HUDEP-2 (cell line): Measurements from ENCODE around the gene YTHDC1.
A peak's percentile ranks its signal among the peaks of the same experiment; 100 is the strongest.
"Not testable (repeated sequence)": the region's sequence is repeated elsewhere in the genome, so short reads cannot be mapped to it uniquely, and the experiment has no call there.

Experiments
- DNase-seq, 76 experiments: peaks; one replicate each; lab custom pipeline; 2025; ENCODE audit not compliant: unreplicated experiment in 76 of 76; lab: John Stamatoyannopoulos, UW

YTHDC1 gene

GRCh38 chr4:68299492-68300457 lies 50.1 kb downstream of the YTHDC1 start:
- DNase-seq, result no peak

- no peak for DNase-seq
These were observed 52.8 kb downstream of the YTHDC1 start for GRCh38 chr4:68297137-68297536.

DNA sequence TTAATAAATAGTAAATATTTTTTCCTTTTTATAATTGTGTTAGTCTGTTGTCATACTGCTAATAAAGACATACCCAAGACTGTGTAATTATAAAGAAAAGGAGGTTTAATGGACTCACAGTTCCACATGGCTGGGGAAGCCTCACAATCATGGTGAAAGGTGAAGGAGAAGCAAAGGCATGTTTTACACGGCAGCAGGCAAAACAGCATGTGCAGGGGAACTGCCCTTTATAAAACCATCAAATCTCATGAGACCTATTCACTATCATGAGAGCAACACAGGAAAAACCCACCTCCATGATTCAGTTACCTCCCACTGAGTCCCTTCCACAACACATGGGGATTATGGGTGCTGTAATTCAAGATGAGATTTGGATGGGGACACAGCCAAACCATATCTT lies 58.6 kb downstream of the YTHDC1 start:
- no peak for DNase-seq

- DNase-seq, result no peak
These were observed 61.5 kb downstream of the YTHDC1 start for GRCh38 chr4:68288393-68288740.

GRCh38 chr4:68287704-68288392 lies 62.0 kb downstream of the YTHDC1 start:
- no peak for DNase-seq

GRCh38 chr4:68283714-68284113 lies 66.2 kb downstream of the YTHDC1 start:
- DNase-seq, result no peak

GRCh38 chr4:68283095-68283494 lies 66.8 kb downstream of the YTHDC1 start:
- no peak for DNase-seq

- not testable (repeated sequence) for DNase-seq
These were observed 67.8 kb downstream of the YTHDC1 start for GRCh38 chr4:68281796-68282740.

DNA sequence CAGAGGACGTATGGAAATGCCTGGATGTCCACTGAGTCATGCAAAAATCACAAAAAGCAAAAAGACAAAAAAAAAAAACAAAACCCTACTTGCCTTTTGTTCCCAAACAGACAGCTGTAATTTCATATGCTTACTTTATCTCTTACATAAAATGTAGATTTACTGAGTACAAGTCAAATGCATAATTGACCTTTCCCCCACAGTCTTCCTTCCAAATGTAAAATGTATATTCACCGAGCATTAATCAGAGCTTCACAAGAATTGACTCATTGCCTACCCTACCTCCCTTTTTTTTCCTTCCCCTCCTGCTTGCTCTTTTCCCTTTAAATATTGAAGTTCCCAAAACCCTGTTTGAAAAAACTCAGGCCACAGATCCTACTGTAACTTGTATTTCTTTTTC lies 71.9 kb downstream of the YTHDC1 start:
- no peak for DNase-seq

DNA sequence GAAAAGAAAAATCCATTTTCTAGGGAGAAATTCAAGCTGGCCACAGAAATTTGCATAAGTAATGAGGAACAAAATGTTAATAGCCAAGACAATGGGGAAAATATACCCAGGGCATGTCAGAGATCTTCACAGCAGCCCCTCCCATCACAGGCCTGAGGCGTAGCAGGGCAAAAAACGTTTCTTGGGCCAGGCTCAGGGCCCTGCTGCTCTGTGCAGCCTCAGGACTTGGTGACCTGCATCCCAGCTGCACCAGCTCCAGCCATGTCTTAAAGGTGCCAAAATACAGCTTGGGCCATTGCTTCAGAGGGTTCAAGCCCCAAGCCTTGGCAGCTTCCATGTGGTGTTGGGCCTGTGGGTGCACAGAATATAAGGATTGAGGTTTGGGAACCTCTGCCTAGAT lies 72.3 kb downstream of the YTHDC1 start:
- DNase-seq, result no peak

GRCh38 chr4:68272860-68273259 lies 77.0 kb downstream of the YTHDC1 start:
- DNase-seq, result no peak

DNA sequence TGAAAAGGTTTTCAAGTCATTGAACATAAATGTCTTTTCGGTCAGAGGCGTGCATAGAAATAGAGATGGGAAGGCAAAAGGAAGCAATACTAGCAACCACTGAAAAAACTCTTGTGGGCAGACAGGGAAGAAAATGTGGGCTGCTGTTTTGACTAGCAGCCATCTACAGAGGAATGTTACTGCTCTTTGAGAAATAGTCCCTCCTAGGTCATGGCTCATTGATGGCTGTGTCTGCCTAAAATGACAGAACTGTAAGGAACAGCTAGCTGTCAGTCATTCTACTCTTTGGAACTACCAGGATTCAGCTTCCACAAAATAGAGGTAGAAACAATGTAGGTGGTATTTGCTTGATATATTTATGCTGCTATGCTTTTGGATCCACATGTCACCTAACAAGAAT lies 77.5 kb downstream of the YTHDC1 start:
- no peak for DNase-seq

DNA sequence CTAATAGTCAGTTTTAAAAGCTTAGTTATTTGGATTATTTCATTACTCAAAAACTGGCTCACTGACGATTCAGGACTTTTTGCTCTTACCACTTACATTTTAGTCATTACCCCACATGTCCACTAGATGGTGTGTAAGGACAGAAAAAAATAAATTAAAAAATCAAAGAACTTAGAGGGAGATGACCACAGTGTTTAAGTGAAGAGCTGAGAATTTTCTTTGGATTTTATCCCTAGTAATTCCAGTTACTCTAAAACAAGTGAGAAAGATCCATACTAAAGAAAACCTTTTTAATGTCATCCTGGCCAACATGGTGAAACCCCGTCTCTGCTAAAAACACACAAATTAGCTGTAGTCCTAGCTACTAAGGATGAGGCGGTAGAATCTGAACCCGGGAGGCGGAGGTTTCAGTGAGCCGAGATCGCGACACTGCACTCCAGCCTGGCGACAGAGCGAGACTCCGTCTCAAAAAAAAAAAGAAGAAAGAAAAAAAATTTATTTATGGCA lies 78.0 kb downstream of the YTHDC1 start:
- peak in 20 of 76 experiments; percentile 1 to 40 (median 14) for DNase-seq

GRCh38 chr4:68267433-68267944 lies 82.4 kb downstream of the YTHDC1 start:
- DNase-seq, result peak in 45 of 76 experiments; percentile 1 to 78 (median 24)

GRCh38 chr4:68264875-68265565 lies 84.9 kb downstream of the YTHDC1 start:
- peak in 6 of 76 experiments; percentile 6 to 41 (median 18) for DNase-seq
